CD4-positive, alpha-beta T cell treated with Interleukin-2 at 100 ng/mL for 4 hours (primary cell): ENCODE measurements around the gene TCEA2.
"Not testable (repeated sequence)": the region's sequence is repeated elsewhere in the genome, so short reads cannot be mapped to it uniquely, and the experiment has no call there.

ENCODE experiments used
- DNase-seq: peaks from one replicate; pipeline ENCODE4 v3.0.0-alpha.2; 2020; ENCODE audit warnings: low spot score

TCEA2 gene

DNA sequence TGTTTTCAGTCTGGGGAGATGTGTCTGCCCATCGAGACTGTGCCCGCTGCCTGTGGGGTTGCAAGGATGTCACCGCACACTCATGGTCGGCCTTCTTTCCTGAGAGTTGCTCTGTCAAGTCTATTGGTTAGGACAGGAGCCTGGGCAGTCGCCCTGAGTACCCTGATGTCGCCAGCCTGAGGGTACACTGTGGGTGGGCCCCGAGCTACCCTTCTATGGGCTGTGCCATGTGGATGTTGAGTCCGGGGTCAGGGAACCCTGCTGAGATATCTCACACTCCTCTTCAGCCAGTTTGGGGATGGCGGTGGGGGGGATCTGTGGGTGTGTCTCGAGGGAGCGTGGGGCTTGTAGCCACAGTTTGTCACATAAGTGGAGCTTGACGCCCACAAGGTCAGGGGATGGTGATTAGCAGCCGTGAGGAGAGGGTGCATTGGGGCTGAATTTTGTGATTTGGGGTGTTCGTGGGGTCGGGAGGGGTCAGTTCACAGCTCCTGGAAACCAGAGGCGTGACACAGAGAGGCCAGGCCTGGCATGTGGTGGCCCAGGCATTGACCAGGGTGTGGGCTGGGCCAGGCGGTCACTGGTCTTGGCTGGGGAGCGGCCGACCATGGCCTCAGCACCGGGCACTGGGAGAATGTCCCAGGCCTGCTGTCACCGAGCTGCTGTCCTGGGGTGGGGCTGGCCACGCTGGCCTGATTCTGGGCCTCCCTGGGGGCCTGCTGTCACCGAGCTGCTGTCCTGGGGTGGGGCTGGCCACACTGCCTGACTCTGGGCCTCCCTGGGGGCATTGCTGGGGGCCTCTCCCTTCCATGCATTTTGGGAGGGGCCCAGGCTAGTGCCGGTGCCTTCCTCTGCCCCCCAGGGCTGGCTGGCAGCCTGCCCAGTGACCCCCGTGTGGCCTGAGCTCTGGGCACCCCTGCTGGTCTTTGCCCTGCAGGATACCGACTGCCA is 46.0 kb downstream of the TCEA2 start:
- DNase-seq: no peak

DNA sequence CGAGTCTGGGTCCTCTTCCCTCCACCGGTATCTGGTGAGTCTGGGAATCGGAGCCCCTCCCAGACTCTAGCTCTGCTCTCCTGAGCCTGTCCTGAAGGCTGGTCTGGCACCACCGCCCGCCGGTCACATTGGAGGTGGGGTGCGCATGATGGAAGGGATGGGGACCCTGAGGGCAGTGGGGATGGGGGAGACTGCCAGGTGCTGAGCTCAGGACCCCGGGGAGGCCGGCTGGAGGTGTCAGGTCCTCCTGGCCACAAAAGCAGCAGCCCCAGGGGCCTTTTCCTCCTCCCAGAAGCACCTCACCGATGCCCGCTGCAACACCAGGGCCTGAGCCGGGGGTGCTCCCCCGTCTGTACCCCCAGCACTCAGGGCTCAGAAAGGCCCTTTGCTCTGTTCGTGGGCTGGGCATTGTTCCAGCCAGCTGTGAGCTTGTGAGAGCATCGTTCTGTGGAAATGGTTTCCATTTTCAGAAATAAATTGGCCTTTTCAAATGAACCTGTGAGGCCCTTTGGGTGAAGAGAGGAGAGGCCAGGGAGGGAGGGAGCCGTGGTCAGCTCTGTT is 46.9 kb downstream of the TCEA2 start:
- DNase-seq: no peak

DNA sequence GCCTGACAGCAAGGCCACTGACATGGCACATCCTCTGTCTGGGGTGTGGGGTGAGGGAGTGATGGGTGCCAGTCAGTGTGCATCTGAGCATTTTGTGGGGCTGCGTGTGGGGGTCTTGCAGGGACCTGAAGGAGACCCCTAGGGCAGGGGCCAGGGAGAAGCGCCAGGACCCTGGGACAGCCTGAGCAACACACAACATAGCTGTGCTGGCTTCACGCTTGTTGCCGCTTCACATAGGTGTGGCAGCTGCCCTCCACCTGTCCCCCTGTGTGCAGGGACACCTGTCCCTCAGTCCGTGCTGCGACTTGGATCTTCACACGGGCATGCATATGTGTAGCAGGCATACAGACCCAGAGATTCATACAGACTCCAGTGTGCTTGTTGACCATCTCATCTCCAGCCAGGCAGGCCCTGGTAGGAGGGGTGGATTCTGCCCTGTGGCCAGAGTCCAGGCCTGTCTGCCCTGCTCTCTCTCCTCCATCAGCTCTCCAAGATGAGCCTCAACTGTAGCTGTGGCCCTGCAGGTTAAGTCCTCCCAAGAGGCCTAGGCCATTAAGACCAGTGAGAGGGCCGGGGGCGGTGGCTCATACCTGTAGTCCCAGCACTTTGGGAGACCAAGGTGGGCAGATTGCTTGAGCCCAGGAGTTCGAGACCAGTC is 47.5 kb downstream of the TCEA2 start:
- DNase-seq: no peak

DNA sequence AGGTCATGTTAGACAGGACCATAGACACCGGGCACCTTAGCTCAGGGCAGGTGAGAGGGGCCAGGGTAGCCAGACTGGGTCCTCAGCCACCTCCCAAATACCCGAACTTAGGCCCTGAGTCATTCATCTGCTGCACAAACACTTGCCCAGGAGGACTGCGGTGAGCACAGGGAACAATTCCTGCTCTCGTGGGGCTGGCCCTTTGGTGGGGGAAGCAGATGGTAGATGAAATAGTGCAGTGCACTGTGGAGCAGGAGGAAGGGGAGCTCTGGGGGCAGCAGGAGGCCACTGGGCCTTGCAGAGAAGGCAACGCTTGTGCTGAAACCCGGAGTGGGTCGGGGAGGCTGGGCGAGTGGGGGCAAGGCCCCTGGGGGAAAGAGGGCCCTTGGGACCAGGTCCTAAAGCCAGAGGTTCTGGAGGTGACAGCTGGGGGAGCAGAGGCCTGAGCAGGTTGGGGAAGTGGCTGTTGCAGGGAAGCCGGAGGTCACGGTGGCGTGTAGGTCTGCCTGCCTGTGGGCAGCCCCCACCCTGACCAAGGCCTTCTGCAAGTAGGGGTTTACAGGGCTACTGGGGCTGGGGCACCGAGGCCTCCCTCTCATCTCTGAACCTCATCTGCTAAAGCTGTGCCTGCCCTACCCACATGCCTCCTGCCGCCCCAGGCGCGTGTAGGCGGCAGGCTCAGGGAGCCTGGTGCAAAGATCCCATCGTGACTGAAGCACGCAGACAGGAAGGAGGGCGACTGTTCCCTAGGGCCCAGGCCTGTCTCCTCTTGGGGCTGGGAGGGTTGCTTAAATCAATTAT is 49.0 kb downstream of the TCEA2 start:
- no peak for DNase-seq

DNA sequence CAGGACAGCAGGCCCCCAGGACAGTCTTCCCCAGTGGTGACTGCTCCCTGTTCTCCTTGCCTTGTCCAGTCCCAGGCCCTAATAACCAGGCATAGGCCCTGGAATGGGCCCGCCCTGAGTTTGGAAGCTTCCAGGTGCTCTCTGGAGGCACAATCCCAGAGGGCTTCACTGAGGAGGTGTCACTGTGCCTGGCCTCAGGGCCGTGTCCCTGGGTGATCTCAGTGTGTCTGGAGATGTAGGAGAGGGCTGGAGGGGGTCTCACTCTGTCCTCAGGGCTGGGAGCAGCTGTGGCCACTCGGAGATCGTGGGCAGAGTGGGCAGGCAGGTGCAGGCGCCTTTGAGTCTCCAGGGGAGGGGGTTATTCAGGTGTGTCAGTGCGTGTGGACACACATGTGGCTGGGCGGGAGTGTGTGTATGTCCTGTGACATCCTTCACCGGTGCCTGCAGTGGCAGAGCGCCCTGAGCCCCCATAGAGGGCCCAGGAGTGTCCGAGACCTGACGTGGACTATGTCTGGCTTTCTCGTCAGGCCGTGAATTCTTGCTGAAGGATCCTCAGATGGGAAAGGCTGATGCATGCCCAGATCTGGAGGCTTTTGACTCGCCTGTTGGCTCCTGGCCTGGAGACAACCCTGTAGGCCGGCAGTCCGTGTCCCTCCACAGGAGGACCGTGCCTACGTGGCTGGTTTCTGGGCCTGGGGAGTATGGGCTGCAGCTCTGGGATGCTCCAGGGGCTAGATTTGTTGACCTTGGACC is 49.9 kb downstream of the TCEA2 start:
- DNase-seq: no peak

GRCh38 chr20:64113444-64113775 is 50.4 kb downstream of the TCEA2 start:
- DNase-seq: no peak

DNA sequence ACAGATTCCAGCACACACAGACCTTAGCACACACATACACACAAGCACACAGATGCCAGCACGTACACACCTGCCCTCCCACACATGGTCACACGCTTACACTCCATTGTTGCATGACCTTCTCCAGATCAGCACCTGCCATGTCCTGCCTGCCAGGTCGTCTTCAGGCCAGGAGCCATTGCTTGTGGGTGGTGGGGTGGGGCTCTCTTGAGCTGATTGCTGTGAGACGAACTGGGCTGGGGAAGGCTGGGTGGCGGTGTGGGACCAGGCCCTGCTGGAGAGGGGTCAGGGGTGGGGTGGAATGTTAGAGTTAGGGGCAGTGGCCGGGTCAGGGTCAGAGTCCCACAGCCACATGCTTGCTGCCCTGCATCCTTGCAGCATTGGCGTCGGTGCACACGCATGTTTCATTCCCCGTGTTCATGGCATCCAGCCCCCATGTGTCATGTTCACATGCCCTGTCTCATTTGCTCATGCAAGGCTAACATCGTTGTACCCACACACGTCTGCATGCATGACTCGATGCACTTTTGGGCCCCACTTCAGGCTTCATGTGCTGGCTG is 50.9 kb downstream of the TCEA2 start:
- no peak for DNase-seq

- DNase-seq: no peak
Observed at GRCh38 chr20:64114356-64114971, 51.5 kb downstream of the TCEA2 start.

DNA sequence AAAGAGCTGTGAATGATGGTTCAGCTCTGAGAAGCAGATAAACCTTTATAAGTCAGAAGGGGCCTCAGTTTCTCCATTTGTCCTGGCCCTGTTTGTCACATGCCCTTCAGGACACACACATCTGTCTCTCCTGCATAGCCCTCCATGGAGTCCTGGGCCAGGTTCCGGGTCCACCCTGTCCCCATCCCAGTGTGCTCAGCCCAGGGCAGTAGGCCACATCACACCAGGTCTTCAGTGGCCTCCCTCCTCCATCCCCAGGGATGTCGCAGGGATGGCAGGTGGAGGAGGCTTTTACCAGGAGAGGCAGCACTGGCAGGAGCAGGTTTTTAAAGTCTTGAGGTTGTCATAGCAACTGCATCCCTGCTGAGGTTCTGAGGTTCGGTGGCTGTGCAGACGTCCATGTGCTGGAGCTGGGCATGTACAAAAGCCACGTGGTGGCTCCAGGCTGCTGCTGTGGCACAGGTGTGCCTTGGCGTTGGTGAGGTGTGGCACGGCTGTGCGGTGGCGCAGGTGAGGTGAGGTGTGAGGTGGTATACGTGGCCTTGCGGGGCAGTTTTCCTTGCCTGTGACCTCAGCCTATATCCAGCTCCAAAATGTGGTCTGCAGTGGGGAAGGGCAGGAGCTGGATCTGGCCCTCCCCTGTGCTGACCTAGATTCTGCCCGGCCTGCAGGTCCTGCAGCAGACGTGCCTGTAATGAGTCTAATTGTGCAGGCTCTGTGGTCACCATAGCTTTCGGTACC is 52.3 kb downstream of the TCEA2 start:
- DNase-seq: no peak

GRCh38 chr20:64116016-64116415 is 53.0 kb downstream of the TCEA2 start:
- DNase-seq: no peak

DNA sequence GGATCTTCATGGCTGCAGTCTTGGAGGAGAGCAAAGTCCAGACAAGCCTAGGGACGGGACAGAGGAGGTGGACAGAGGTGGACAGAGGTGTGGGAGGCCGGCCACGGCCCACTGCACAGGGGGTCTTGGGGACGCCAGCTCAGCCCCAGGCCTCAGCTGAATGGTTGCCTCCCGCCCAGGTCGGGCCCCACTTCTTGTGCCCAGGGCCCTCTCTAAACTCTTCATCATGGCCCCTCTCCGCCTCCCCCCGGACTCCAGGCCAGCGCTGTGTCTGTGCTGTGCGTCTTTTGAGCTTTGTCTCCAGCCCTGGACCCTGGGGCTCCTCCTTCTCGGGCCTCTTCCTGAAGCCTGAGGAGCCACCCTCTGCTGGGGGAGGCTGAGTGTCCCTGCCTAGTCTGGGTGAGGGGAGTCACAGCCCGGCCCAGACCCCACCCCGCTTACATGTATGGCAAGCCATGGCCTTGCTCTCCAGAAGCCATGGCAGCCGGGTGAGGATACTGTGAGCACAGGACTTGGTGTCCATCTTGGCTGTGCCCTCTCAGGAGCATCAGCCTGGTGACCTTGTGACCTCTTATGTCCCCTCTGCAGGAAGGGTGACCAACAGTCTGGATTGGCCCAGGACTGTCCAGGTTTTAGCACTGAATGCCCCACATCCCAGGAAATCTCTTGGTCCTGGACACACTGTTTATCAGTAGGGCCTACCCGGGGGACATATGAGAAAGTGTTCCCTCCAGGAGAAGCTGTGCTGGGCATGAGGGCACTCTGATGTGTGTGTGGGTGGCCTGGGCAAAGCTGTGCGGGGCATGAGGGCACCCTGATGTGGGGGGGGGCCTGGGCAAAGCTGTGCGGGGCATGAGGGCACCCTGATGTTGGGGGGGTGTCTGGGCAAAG is 53.8 kb downstream of the TCEA2 start:
- DNase-seq: no peak

DNA sequence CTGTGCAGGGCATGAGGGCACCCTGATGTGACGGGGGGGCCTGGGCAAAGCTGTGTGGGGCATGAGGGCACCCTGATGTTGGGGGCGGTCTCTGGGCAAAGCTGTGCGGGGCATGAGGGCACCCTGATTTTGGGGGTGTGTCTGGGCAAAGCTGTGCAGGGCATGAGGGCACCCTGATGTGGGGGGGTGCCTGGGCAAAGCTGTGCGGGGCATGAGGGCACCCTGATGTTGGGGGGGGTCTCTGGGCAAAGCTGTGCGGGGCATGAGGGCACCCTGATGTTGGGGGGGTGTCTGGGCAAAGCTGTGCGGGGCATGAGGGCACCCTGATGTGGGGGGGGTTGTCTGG is 54.4 kb downstream of the TCEA2 start:
- not testable (repeated sequence) for DNase-seq

DNA sequence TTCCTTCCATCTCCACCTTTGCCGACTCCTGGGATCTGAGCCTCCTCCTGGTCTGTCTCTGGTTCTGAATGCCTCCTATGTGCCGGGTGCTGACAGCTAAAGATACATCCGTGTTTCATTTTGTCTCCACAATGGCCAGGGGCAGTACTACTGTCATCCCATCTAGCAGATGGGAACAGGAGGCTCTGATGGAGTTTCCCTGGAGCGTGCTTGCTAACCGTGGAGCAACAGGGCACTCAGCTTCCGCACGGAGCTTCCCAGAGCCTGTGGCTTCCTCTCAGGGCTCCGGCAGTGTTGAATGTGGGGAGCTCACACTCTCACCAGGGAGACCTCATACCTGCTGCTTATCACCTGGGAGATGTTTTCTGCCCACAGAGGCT is 56.3 kb downstream of the TCEA2 start:
- no peak for DNase-seq

GRCh38 chr20:64119681-64120341 is 56.8 kb downstream of the TCEA2 start:
- no peak for DNase-seq

GRCh38 chr20:64121586-64121985 is 58.6 kb downstream of the TCEA2 start:
- no peak for DNase-seq
